Camera-type eye (tissue), 1 donor: Measurements from ENCODE around the gene HS3ST2. TPM values are rescaled to one million over a fixed set of nuclear protein-coding genes. Genes with fewer than 3 reads are reported as not detected.

Source experiments
- total RNA-seq: library from RNA; depleted of rRNA; stranded (reverse); fragments of >200 nt; gene quantifications from one replicate; pipeline ENCODE4 v1.2.3, GENCODE V29; 2014

The HS3ST2 gene
- total RNA-seq, result 1.6 TPM

DNA sequence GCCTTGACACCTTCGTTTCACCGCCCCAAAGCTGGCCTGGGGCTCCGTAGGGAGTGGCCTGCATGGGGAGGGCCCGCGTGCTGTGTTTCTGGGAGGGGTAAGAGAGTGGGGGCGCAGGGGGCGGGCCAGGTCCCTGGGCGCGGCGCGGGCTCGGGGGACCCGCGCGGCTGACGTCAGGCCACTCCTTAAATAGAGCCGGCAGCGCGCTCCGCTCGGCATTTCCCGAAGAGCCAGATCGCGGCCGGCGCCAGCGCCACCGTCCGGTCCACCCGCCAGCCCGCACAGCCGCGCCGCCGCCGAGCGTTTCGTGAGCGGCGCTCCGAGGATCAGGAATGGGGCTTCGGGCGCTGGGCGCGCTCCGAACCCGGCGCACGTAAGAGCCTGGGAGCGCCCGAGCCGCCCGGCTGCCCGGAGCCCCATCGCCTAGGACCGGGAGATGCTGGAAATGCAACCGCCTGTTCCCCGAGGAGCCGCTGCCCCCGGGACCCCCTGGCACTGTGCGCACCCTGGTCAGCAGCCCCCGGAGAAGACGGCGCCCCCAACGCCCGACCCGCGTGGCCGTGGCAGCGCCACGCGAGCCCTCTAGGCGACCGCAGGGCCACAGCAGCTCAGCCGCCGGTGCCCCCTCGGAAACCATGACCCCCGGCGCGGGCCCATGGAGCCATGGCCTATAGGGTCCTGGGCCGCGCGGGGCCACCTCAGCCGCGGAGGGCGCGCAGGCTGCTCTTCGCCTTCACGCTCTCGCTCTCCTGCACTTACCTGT is at the start of gene HS3ST2:
HS3ST2 (plus strand) TSS at position 215 of the 763 bp plus-strand sequence; CDS start at position 664, 449 bp downstream.

